NCI-H2227 (cell line): ENCODE results near the gene RGMA.
"Not testable (repeated sequence)": the region's sequence is repeated elsewhere in the genome, so short reads cannot be mapped to it uniquely, and the experiment has no call there.

ENCODE experiments used
- DNase-seq: peaks from one replicate; lab custom pipeline; 2025; ENCODE audit not compliant: unreplicated experiment; lab: John Stamatoyannopoulos, UW

The RGMA gene

DNA sequence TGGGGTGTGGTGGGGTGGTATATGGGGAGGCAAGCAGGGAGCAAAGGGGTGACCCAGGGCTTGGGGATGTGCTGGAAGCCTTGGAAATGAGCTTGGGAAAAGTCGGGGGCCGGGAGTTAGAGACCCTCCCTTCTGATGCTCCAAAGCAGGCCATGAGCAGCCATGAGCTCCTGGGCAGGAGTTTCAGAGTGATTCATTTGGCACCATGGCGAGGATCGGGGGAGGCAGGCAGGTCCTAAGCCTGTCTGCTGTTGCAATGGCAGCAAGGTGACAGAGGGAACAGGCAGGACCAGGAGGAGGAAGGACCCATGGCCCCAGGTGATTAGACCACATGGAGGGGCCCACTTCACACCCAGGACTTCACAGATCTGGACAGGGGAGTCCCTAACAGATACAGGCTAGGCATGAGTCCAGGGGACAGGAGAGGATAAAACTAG, 21.3 kb downstream of the RGMA start:
- no peak for DNase-seq

DNA sequence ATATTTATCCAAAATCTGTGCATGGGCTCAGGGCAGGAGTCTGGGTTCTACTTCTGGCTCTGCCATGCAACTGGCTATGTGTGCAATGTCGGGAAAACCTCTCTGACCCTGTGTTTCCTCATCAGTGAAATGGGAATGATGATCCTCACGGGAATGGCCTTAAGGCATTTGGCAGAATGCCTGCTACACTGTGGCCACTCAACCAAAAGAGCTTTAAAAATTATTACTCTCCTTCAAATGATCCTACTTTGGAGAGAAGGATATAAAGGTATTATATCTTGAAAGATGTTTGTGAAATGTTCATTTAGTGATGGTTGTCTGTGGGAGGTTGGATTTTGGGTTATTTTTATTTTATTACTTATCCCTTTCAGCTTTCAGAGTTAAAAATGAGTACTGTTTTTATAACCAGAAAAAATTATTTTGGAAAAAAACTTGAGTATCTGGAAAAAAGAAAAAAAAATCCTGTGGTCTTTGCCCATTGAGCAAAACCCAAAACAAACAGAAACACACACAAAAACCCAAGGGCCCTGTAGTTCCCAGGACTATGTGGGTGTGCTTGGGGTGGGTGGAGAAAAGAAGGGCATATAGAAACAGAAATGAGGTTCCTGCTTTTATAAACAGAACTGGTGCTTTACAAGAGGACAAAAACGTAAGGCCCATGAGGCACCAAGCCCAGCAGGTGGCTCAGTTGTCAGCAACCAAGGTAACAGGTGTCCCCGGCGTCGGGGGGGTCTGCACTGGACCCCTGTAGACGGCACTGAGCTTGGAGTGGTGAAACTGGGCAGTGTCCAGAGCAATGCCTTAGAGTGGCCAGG, 22.0 kb downstream of the RGMA start:
- DNase-seq: no peak

DNA sequence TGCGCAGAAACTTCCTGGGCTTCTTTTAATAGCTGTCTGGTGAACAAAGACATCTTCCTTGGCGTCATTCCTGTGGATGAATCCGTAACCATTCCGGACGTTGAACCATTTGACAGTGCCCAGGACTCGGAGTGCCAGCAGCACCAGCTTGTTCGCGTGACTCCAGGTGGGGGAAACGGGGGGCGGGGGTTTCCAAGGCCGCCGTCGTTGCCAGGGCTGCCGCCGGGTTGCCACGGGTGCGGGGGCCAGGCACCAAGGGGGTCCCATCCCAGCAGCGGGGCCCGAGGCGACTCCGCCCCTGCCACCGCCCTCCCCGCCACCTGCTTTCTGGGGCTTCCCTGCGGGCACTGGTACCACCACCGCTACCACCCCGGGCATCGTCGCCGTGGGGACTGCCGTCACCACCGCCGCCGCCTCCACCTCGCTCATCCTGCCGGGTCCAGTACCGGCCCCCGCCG, 22.8 kb downstream of the RGMA start:
- no peak for DNase-seq

DNA sequence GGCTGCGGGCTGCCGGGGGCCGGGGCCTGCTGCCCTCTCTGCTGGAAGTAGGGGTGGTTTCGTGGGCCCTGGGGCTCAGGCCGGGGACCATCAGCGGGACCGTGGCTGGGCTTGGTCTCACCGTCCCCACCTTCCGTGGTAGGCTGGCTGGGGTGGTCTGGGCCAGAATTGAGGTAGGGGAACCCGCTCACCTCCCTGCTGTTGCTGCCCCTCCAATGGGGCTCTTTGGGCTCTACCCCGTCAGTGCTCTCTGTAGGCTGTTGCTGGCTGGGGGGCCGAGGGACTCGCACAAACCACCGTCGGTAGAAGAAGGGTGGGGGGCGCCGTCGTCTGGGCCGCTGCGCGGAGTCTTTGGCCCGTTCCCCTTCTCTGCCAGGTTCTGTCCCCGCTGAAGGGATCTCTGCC, 23.4 kb downstream of the RGMA start:
- no peak for DNase-seq

DNA sequence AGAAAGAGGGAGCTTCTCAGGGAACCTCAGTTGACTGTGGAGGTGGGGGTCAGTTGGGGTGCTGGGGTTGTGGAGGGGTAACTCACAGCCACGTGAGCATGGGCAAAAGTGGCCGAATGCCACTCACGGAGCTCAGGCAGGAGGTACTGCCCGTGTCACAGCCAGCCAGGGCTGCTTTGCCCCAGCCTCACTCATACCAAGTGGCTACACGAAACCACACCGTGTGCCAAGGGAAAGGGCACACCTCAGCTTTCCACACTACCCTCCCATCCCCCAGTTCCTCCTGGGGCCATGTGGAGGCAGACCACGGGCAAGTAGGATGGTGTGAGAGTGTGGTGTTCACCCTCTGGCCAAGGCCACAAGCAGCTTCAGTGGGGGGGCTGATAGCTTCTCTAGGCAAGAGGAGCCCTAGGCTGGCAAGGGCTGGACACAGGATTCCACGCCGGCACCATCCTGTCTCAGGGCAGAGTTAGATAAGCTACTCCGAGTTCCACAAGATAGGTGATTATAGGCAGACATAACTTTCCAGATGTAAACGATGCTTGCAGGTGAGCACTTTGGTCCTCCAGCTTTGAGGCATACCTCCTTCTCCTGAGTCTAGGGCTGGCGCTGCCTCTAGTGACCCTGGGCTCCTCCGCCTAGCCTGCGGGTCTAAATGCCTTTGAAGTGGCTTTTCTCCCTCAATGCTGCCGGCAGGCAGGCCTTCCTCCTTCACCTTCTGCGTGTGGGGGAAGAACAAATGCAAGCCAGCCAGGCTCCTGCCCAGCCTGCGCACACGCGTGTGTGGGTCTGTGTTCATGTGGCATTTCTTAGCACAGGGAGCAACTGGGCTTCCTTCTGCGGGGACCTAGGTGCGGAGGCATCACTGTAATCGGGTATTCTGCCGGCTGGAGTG, 25.0 kb downstream of the RGMA start:
- DNase-seq: no peak

DNA sequence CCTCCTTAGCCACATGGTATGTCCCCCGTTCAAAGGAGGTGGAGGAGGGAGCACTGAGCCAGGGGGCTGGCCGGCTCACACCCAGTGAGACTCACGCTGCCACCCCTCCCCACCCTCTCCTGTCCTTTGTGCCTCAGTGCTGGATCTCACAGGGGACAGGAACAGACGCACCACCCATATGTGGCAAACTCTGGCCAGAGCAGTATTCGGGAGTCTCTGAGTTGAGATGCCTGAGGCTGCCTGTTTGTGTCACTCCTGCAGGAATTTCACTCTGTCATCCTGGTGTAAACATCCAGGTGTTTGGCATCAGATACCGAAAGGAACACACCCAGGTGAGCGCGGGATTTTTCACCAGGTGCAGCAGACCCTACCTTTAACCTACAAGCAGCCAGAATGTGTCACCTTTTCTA, 25.7 kb downstream of the RGMA start:
- no peak for DNase-seq

DNA sequence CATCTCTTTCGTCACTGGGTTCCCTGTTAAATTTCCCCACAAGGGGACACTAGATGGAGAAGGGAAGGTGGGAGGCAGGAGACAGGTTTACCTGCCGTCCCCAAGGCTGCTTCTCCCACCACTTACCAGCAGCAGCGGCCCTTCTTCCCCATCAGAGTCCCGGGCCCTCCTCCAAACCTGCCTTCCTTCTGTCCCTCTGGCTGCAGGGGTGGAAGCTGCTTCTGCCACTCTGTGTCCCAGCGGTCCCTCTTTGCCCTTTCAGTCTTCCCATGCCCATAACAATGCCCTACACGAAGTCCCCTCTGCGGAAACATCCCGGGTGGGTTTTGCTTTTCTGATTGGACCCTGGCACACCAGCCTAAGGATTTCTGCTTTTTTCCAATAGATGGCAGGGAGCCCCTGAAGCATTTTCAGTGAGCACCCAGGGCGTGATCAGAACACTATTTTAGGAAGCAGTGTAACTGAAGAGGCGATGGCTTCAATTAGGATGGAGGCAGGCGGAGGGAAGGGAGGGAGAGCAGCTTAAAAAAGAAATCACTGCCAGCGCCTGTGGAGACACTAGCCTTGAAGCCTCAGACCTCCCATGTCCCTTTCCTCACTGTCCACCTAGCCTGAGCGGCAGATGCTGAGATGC, 26.3 kb downstream of the RGMA start:
- not testable (repeated sequence) for DNase-seq

DNA sequence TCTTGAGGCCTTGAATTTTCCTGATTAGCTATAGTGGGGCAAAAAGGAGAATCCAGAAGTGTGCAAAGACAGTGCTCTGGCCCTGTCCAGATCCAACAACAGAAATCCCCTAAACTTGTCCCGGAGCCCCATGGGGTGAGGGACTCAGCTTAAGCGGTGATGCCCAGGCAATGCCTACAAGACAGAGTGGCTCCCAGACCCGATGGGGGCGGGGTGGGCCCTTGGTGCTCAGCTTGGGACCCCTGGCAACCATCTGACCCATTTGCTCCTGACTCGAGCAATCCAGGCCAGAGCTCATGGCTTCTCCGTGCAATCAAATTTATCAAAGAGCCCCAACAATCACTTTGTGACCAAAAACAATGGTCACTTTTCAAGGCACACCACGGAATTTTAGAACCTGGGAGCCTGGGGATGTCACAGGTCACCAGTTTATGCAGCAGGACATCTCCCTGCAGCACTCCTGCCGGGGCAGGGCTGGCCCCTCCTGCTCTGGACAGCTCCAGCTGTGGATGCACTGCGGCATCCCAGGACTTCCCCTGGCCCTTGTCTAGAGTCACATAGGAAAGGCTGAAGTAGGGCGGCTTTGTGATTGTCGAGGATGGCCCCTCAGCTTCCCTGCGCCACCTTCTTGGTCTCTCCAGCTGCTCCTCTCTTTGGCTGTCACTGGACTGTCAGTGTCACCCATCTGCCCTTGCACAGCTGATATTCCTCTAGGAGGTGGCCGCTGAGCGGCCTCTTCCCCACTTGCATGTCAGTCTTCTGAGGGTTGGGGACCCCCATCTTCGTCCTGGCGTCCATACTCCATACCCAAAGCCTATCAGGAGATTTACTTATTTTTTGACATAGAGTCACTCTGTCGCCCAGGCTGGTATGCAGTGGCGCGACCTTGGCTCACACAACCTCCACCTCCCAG, 28.4 kb downstream of the RGMA start:
- no peak for DNase-seq

DNA sequence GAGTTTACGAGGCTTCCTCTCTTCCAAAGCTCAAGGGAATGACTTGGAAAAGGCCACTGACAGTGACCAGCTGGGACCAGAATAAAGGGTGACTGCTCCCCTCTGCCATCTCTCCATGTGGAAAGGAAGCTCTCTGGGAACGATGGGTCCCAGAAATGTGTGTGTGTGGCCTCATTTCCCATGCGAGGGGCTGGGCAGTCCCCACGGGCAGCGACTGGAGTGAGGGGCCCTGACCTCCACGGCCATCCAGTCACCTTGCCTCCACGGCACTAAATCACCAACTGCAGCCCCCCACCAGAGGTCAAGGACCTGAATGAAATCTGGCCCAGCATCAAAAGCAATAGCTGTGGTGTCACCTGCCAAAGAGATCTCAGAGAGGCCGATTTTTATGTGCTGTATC, 29.6 kb downstream of the RGMA start:
- no peak for DNase-seq

DNA sequence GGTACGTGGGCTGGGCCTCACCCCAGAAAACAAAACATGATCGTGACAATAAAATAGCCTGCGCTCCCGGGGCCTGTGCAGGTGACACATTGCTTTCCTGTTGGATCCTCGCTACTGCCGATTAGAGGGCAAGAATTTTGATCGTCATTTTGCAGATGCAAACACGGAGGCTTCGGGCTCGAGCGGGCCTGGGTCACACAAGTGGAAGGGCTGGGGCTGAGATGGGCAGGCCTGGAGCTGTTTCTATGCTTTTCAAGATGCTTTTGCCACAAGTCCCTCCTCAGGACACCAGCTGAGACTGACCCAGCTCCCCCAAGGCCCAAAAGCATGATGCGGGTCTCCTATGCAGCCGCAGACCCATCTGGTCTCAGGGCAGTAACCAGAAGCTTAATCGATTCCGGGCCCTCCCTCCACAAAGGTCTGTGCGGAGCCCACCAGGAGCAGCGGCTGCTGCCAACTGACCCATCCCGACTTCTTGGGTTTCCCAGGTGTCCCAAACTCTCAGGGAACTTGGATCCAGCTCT, 30.0 kb downstream of the RGMA start:
- DNase-seq: no peak

DNA sequence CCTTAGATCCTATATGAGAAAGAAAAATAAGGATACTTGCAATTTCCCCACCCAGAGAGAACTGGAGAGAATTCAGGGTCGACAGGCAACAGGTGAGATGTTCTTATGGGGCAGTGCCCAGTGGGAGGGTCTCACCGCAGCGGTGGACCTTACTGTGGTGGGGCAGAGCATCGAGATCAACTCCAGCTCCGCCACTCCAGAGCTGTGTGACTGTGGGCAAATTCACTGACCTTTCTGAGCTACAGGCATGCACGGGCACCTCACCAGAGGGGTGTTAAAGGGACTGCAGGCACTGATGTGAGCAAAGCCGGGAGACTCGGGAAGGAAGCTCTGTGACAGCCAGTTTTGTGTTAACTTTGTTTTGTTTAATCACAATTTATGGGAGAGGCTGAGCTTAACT, 30.9 kb downstream of the RGMA start:
- no peak for DNase-seq

DNA sequence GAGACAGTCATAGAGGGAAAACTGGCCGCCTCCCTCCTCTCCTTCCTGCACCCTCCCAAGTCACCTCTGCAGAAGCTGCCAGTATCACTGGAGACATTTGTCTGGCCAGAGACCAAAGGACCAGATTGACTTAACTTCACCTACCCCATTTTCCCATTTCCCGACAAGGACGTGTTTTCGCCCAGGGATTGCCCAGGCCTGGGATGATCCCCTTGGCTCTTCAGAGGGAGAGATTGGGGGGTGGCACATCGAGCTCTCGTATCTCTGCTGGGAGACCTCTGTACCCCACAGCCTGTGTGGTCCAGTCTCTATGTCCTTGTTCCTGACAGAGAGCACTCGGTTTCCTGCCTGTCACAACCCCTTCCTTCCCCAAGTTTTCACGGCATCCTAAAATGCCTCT, 31.4 kb downstream of the RGMA start:
- DNase-seq: no peak

DNA sequence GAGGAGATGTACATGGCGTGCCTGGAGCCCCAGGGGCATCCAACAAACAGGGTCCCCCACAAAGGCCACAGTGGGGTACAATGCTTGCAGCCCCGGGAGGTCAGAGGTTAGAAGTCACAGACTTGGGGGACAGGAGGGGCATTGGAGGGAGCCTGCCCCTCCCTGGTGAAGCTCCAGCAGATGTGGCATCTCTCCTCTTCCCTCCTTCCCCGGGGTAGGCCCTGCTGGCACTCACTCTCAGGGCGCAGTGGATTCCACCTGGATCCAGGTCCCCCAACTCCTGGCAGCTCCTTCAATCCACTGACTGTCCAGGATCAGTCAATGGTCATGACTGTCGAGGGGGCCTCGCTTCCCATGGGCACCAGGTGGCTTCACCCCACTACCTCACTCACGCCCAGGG, 32.2 kb downstream of the RGMA start:
- no peak for DNase-seq

DNA sequence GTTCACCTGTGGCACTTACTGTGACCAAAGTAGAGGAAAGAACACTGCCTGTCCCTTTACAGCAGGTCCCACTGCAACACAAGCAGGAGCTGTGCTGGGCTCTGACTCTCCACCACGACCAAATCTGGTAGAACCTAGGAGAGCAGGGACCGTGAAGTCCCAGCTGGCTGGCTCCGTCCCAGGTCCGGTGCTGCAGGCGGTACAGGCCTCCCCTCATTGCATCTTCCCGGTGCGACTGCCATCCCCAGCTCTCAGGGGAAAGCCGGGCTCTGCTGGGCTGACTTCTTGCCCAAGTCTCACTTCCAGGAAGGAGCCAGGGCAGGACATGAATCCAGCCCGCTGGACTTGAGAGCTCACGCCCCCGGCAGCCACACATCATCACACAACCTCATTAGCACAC, 33.8 kb downstream of the RGMA start:
- DNase-seq: no peak

DNA sequence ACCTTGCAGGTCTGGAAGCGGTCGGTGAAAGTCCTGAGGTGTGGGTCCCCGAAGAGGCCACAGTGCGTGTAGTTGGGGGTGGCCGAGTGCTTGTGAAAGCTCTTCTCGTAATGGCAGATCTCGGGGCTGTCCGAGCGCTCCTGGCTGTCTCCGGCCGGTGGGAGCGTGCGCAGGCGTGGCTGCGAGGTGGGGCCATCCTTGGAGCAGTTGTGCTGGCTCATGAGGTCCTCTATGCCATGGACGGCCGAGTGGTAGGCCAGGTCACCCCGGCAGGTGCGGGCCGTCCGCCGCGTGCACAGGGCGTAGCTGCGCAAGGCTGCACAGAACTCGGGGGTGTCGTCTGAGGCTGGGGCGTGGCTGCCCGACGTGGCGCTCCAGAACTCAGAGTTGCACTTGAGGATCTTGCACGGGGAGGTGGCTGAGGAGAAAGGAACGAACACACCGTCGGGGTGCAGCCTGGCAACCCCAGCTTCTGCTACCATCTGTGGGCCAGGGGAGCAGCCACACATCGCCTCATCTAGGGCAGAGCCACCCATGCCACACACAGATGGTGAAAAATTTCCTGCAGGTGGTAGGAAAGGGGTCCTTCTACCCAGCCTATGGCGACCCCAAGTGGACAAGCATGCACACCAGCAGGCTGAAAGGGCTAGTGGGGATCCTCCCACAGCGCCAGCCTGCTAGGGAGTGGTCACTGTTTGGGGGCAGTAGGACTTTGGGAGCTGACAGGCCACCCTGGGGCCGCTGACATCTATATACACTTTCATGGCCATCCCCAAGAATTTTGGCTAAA, 36.7 kb downstream of the RGMA start:
- DNase-seq: no peak

DNA sequence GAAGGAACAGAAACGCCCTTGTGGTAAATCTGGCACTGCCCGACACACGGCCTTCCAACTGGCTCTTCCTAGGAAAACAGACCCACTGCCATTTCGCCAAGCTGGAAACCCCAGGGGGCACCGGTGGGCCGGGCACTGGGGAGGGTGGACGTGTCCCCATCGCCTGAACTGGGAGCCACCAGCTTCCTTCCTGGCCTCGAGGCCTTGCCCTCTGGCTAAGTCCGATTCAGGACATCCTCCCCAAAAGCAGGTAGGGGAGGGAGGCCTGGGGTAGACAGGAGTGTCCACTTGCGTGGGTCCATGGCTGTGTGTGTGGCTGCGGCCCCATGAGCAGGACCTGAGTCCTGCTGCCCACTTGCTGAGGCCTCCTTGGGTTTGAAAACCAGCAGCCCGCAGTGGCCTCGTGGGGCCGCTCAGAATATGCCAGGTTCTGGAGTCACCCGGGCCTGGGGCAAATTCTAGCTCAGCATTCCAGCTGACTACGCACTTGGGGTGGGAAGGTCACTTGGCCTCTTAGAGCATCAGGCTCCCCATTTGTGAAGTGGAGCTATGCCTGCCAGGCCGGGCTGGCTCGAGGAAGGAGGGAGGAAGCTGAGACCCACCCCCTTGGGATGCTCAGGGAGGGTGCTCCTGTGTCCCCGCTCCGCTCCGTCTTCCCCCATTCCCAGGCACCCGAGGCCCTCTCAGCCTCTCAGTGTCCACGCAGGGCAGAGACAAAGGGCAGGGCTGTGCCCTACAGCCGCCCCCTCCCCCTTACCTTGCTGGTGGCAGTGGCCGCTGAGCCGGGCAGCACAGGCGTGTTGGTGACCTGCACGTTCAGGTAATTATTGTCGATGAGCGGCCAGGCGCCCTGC, 37.5 kb downstream of the RGMA start:
- DNase-seq: no peak

DNA sequence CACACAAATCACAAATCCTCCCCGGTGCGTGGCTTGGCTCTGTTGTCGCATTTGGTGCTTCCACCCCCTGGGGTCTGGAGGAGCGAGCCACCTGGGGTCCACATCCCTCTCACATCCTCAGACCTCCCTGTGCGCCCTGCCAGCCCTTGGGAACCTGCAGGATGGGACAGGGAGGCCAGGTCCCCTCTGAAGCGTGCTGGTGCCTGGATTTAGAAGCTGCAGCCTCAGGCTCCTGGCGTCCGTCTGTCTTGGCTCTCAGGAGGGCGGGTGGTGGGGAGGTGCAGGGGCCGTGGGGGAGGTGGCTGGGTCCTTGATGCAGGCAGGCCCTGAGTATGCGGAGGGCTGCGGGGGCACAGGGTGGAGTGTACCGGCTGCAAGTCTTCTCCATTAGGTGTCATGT, 38.4 kb downstream of the RGMA start:
- no peak for DNase-seq

DNA sequence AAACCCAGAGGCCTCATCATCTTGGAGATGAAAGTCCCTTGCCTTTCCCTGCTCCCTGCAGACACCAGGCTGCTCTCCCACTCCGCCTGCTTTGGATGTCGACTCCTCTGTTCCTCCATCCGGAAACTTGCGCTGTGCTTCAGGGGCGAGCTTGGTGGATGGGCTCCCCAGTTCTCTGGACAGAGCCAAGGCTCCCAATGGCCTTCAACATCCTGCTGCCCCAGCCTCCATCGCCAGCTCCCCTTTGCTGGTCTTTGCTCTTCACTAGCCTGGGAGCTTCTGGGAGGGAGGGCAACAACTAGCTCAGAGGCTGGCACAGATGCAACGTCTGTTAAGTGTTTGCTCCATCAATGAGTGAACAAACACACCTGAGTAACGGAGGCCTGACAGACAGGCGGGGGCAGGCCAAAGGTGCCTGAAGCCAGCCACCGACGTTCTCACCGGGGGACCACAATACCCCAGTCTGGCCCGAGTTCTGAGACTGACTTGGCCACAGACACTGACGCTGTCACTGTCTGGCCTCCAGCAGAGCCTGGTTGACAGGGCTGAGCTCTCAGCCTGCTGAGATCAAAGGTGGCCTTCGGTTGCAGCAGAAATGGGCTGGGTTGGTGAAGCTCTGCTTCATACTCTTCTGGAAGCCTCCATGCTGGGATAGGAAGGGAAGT, 39.0 kb downstream of the RGMA start:
- no peak for DNase-seq
